Mucosa of descending colon (tissue), 3 donors: ENCODE results near the gene MLN. TPM values are rescaled to one million over a fixed set of nuclear protein-coding genes. Genes with fewer than 3 reads are reported as not detected.
A peak's percentile ranks its signal among the peaks of the same experiment; 100 is the strongest.

Experiments
- ATAC-seq: fragments of 200-7000 bp; cut with Tn5 transposase; one replicate; pipeline ENCODE4 v1.9.1; 2020; ENCODE audit warnings: mild to moderate bottlenecking, moderate library complexity
- DNase-seq, 3 donors: peaks; one replicate each; pipeline ENCODE4 v3.0.0-alpha.2; 2020
- H3K36me3 ChIP-seq: fragments of 200-600 bp; one replicate; pipeline ENCODE4 v1.8.0; 2021; ENCODE audit warnings: low read depth, mild to moderate bottlenecking
- H3K4me1 ChIP-seq: fragments of 200-600 bp; one replicate; pipeline ENCODE4 v1.8.0; 2021; ENCODE audit warnings: low read depth, mild to moderate bottlenecking
- H3K4me3 ChIP-seq: fragments of 200-600 bp; one replicate; pipeline ENCODE4 v1.8.0; 2021; ENCODE audit warnings: mild to moderate bottlenecking
- H3K9me3 ChIP-seq: fragments of 200-600 bp; one replicate; pipeline ENCODE4 v1.8.0; 2021; ENCODE audit warnings: mild to moderate bottlenecking
- CTCF ChIP-seq: fragments of 200-600 bp; IDR thresholded peaks from one replicate; pipeline ENCODE4 v1.8.0; 2022; ENCODE audit warnings: antibody characterized with exemption, mild to moderate bottlenecking
- intact Hi-C, 2 donors: fragments of 100-400 bp; cut with DNase I in 1 of 2; cut with micrococcal nuclease in 1 of 2; formaldehyde crosslinking; loops; one replicate each; pipeline versions ENCODE4 v1.11.0 to v1.11.1; 2022; cut with DNase I, micrococcal nuclease
- total RNA-seq, 3 donors: library from RNA; stranded (reverse); fragmentation: NEBNext Ultra II Directional in 2 of 3; extraction: Animal tissue kit (Norgen Biotek cat#: 25700) in 2 of 3; gene quantifications; one replicate each; pipeline versions ENCODE4 v1.2.1 to v1.2.4, GENCODE V29; 2021 to 2023
- donor health status: DM: no; HTN: no; CAD: no; lungs with moderate emphysema.
- donor health status: DM: no; HTN: no; CAD: no.
- donor health status: DM: no; HTN: yes; CAD: no.

Gene MLN
- total RNA-seq, 3 donors from 2014 or later = not detected

GRCh38 chr6:33764036-33764435, 39.8 kb downstream of the MLN start:
- H3K4me1 ChIP-seq = peaks cover 10% of the 10 kb centered on the region
- ATAC-seq = no peak

DNA sequence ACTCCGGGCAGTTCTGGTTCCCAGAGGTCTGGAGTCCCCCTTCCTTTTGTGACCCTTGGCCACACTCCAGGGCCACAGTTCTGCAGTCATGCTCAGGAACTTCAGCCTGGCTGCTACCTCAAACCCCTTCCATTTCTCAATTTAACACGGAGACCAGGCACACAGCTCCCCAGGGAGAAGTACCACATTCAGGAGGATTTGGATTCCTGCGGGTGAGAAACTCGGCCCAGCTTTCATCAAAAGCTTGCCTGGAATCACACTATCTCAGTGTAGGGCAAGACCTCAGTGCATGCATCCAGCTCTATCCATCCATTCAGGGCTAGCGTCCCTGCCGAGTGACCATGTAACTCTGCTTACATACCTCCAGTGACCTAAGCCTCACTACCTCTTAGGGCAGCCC, 40.3 kb downstream of the MLN start:
- H3K9me3 ChIP-seq = no peaks in the 10 kb centered on the region
- TF ChIP-seq CTCF = no peak
- H3K4me3 ChIP-seq = no peak overlapping the region
- no peak for ATAC-seq
- H3K36me3 ChIP-seq = no peaks in the 10 kb centered on the region
- no peak for DNase-seq
- H3K4me1 ChIP-seq = peaks cover 13% of the 10 kb centered on the region
- intact Hi-C loops = loop anchor here in 1 of 2 donors (10.0 kb wide), 2 partner anchors 49 to 391 kb away; partner anchors contain the start of gene UQCC2

More at GRCh38 chr6:33764036-33764435, 39.8 kb downstream of the MLN start:
- DNase-seq = no peak
- Histone ChIP-seq H3K9me3 (no peaks in the 10 kb centered on the region), H3K4me3 (no peak overlapping the region), H3K36me3 (no peaks in the 10 kb centered on the region)
- intact Hi-C loops = loop anchor here in 1 of 2 donors (10.0 kb wide), 2 partner anchors 49 to 391 kb away; partner anchors contain the start of gene UQCC2
- TF ChIP-seq CTCF = no peak

DNA sequence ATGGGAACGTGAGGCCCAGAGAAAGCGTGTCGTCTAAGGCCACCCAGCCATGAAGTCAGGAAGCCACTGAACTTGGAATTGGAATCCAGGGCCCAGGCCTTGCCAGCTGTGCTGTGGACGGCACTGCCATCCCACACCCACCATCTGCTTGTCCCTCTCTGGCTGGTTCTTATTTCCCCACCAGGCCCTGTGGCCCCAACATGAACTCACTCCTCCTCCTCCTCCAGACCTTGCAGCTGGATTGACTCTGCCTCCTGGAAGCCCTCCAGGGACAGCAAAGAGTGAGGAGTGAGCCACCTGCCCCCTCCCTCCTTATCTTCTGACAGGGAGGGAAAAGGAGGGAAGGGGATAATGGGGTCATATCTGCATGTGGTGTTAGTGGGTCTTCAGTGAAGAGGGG, 41.1 kb downstream of the MLN start:
- Histone ChIP-seq H3K4me3 (no peak overlapping the region), H3K36me3 (no peaks in the 10 kb centered on the region), H3K4me1 (peaks cover 13% of the 10 kb centered on the region), H3K9me3 (no peaks in the 10 kb centered on the region)
- DNase-seq = no peak
- TF ChIP-seq CTCF = no peak
- no peak for ATAC-seq
- intact Hi-C loops = loop anchor here in 1 of 2 donors (10.0 kb wide), 2 partner anchors 48 to 392 kb away; partner anchors contain the start of gene UQCC2

- peak; percentile 67 for TF ChIP-seq CTCF
- intact Hi-C loops = loop anchor here in 1 of 2 donors (10.0 kb wide), 2 partner anchors 47 to 393 kb away; partner anchors contain the start of gene UQCC2
- ATAC-seq = peak; percentile 88
- H3K4me3 ChIP-seq = no peak overlapping the region
- DNase-seq = peak; percentile 68 to 87 (median 83)
- no peaks in the 10 kb centered on the region for H3K9me3 ChIP-seq
- H3K36me3 ChIP-seq = no peaks in the 10 kb centered on the region
- H3K4me1 ChIP-seq = peaks cover 13% of the 10 kb centered on the region
Measured at GRCh38 chr6:33761922-33762629, 41.7 kb downstream of the MLN start.

DNA sequence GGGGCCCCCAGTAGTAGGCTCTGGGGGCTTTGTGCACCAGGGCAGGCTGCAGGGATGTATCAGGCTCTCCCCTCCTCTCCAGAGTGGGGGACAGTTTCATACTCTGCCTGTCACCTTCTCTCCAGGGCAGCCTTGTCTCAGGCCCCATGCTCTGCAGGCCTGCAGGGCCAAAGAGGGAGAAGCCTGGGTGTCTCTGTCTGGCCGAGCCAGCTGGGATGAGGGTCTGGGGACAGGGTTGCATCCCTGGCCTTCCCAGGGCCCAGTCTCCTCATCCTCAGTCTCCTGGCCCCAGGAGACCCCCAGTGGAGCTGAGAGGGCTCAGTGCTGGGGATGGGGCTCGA, 42.3 kb downstream of the MLN start:
- ATAC-seq = no peak
- Histone ChIP-seq H3K9me3 (no peaks in the 10 kb centered on the region), H3K4me3 (no peak overlapping the region), H3K36me3 (no peaks in the 10 kb centered on the region), H3K4me1 (peaks cover 13% of the 10 kb centered on the region)
- intact Hi-C loops = loop anchor here in 1 of 2 donors (10.0 kb wide), 2 partner anchors 47 to 393 kb away; partner anchors contain the start of gene UQCC2
- DNase-seq = no peak
- no peak for TF ChIP-seq CTCF
